GM20000 (cell line): Measurements from ENCODE around the gene BOD1L2.

Experiments used
- DNase-seq: peaks from one replicate; pipeline ENCODE4 v3.0.0; 2012; ENCODE audit warnings: low spot score
- CTCF ChIP-seq: IDR thresholded peaks from 2 replicates; pipeline ENCODE4 v1.5.1; 2012; ENCODE audit warnings: mild to moderate bottlenecking, control low read depth; ENCODE audit errors: extremely low read depth, missing control alignments

The BOD1L2 gene

GRCh38 chr18:57150081-57150480 is 3.2 kb downstream of the BOD1L2 start:
- no peak for TF ChIP-seq CTCF
- DNase-seq: no peak

DNA sequence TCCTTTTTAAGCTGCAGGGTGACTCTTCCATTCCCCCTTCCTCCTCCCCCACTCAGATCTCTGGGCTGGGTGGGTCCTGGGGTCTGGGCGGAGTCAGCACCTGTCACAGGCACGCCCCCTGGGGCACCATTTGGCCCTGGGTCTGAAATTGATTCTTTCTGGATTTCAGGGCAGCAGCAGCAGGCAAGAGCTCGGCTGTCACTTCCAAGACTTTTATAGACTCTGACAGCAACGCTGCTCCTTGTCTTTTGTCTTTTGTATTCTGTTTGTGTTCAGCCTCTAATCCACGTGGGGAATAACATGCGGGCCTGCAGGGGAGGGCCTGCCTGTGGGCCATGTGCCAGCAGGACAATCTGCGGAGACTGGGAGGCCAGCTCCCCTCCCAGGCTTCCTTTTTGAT is 3.9 kb downstream of the BOD1L2 start:
- no peak for DNase-seq
- no peak for TF ChIP-seq CTCF

DNA sequence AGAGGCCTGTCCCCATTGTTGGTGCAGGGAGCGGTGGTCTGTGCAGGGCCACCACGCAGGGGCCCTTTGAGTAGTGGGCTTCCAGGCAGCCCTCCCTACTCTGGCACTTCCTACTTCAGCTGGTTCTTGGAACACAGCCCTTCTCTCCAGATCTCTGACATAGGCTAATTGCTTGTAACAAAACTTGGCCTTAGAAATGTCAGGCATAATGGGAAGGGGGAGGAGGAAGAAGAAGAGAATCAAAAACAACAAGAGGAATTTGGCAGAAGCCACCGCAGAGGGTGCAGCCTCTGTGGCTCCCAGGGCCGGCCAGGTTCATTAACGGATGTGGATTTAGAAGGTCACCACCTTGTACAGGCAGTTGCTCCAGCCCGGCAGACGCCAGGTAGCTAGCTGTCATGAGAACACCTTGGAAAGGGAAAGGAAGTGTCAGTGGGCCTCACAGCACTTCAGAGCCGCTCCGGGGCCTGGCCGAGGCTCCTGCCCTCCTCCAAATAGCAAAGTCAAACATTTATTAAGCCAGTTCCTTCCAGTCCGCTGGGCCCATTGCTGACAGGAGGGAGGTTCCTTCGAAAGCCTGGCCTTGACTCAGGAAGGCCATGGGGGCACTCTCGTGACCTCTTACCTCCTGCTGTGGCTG is 7.4 kb downstream of the BOD1L2 start:
- no peak for TF ChIP-seq CTCF
- no peak for DNase-seq

GRCh38 chr18:57164401-57164800 is 17.5 kb downstream of the BOD1L2 start:
- TF ChIP-seq CTCF: no peak
- no peak for DNase-seq

DNA sequence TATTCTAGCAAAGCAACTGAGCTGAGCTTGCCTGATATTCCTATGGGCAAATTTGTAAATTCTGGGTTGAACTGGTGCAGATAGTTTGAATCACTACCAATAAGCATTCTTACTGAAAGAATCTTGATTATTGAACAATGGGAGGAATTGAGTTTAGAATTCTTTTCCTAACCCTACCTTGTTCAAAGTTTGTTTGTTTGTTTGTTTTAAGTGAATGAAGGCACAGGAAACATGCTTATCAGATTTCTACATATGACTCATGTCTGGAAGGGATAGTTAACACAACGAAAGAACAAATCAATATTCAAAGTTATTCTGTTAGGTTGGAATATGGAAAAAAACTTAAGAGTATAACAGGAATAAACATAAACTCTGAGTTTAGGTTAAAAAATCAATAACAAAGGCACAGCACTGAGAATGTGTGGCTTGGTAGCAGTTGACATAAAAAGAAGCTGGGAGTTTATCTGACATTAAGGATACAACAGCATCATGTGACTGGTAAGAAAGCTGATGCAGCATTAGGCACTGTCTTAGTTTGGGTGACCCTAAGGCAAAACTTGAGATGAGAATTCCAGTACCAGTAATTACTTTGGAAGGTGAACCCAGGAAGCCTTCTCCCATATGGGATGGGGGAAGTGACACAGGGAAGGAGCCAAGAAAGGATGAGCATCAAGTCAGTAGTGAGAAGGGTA is 20.9 kb downstream of the BOD1L2 start:
- TF ChIP-seq CTCF: no peak
- DNase-seq: no peak

- no peak for TF ChIP-seq CTCF
- no peak for DNase-seq
Measured at GRCh38 chr18:57171026-57171425, 24.1 kb downstream of the BOD1L2 start.

DNA sequence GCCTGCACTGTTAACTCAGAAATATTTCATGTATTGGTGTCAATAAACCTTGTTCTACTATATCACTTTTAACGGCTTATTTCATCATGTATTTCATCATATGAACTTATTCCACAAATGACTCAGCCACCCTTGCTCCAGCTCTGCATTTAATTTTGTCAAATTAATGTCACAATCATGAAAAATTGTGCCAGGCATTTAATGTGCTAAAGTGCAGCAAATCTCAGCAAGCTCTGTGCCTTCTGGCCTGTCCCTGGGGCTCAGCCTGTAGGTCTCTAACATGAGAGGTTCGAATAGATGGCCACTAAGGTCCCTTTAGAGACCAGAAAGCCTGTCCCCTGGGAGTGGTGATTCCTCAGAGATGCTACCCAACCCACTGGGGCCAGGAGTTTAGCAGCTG is 28.6 kb downstream of the BOD1L2 start:
- TF ChIP-seq CTCF: no peak
- no peak for DNase-seq
